Measurements from ENCODE around the gene SYTL3. TPM values are rescaled to one million over a fixed set of nuclear protein-coding genes. Genes with fewer than 3 reads are reported as not detected.

The SYTL3 gene
- total RNA-seq, 2 donors from 2014 or later: 0.58 to 0.79 TPM

DNA sequence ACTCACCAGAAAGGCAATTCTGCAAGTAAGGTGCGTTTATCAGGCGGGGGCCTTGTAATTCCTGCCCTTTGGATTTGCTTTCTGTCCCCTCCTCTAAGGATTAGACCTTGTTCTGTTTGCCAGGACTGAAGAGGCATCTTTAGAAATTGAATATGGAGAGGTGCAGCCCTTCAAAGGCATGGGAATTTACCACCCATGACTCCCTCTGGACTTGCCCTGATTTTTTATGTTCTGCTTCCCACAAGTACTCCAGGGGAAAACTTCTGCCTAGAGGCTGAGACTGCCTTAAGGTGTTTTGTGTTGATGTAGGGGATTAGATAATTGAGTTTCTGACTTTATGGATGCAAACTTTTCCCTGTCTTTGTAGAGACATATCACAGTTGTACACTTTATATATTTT is 30.2 kb downstream of the SYTL3 start:
- peaks cover 1% of the 10 kb centered on the region for H3K9me3 Mint-ChIP-seq
- H3K9ac ChIP-seq (ENCODE audit: extremely low read depth, low read length, poor library complexity, severe bottlenecking): no peak overlapping the region
- no peak overlapping the region for H3K27ac ChIP-seq (ENCODE audit: low read depth, low read length)
- no peaks in the 10 kb centered on the region for H3K36me3 ChIP-seq (ENCODE audit: control insufficient read depth, insufficient read depth, low read length)
- H3K4me3 ChIP-seq (ENCODE audit: low read length): no peak overlapping the region
- no peaks in the 10 kb centered on the region for H3K4me1 ChIP-seq (ENCODE audit: control insufficient read depth, insufficient read depth, low read length)
- H3K27me3 Mint-ChIP-seq (ENCODE audit: insufficient read depth): no peaks in the 10 kb centered on the region
- 97 to 100% methylated on average over 2 of the region's 2 CpGs for WGBS, 2 experiments (ENCODE audit: insufficient coverage in 1 of 2, insufficient read length in 1 of 2)
- H3K4me1 Mint-ChIP-seq: peaks cover 3% of the 10 kb centered on the region
- H3K27ac Mint-ChIP-seq: no peak overlapping the region
- H3K27me3 ChIP-seq (ENCODE audit: control insufficient read depth, insufficient read depth, low read length, poor library complexity, severe bottlenecking): peaks cover 10% of the 10 kb centered on the region
- H3K9me3 ChIP-seq (ENCODE audit: control insufficient read depth, low read length): no peaks in the 10 kb centered on the region
- no peaks in the 10 kb centered on the region for H3K36me3 Mint-ChIP-seq (ENCODE audit: low read depth)
- no peak for DNase-seq
- TF ChIP-seq, protein P1, sequence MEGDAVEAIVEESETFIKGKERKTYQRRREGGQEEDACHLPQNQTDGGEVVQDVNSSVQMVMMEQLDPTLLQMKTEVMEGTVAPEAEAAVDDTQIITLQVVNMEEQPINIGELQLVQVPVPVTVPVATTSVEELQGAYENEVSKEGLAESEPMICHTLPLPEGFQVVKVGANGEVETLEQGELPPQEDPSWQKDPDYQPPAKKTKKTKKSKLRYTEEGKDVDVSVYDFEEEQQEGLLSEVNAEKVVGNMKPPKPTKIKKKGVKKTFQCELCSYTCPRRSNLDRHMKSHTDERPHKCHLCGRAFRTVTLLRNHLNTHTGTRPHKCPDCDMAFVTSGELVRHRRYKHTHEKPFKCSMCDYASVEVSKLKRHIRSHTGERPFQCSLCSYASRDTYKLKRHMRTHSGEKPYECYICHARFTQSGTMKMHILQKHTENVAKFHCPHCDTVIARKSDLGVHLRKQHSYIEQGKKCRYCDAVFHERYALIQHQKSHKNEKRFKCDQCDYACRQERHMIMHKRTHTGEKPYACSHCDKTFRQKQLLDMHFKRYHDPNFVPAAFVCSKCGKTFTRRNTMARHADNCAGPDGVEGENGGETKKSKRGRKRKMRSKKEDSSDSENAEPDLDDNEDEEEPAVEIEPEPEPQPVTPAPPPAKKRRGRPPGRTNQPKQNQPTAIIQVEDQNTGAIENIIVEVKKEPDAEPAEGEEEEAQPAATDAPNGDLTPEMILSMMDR (conservative IDR thresholded peaks at IDR 0.05): no peak
- no peak overlapping the region for H3K4me3 Mint-ChIP-seq

DNA sequence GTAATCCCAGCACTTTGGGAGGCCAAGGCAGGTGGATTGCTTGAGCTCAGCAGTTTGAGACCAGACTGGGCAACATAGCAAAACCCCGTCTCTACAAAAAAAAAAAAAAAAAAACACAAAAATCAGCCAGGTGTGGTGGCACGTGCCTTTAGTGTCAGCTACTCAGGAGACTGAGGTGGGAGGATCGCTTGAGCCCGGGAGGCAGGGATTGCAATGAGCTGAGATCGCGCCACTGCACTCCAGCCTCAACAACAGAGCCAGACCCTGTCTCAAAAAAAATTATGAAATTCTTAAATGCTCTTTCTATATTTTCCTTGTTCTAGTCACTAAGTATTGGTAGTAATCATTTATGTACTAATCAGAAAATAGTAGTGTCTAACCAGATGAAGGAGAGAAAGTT is 30.6 kb downstream of the SYTL3 start:
- H3K27ac Mint-ChIP-seq: no peak overlapping the region
- Histone ChIP-seq H3K27ac (ENCODE audit: low read depth, low read length) (no peak overlapping the region), H3K9me3 (ENCODE audit: control insufficient read depth, low read length) (no peaks in the 10 kb centered on the region), H3K4me1 (ENCODE audit: control insufficient read depth, insufficient read depth, low read length) (no peaks in the 10 kb centered on the region), H3K4me3 (ENCODE audit: low read length) (no peak overlapping the region), H3K9ac (ENCODE audit: extremely low read depth, low read length, poor library complexity, severe bottlenecking) (no peak overlapping the region), H3K27me3 (ENCODE audit: control insufficient read depth, insufficient read depth, low read length, poor library complexity, severe bottlenecking) (peaks cover 11% of the 10 kb centered on the region), H3K36me3 (ENCODE audit: control insufficient read depth, insufficient read depth, low read length) (no peaks in the 10 kb centered on the region)
- DNase-seq: no peak
- WGBS, 2 experiments (ENCODE audit: insufficient coverage in 1 of 2, insufficient read length in 1 of 2): 95% methylated on average over 6 of the region's 6 CpGs; no CpG with 5 or more reads in 1 of the 2 experiments
- no peaks in the 10 kb centered on the region for H3K27me3 Mint-ChIP-seq (ENCODE audit: insufficient read depth)
- H3K4me3 Mint-ChIP-seq: no peak overlapping the region
- no peaks in the 10 kb centered on the region for H3K4me1 Mint-ChIP-seq
- TF ChIP-seq, protein P1 (conservative IDR thresholded peaks at IDR 0.05): no peak
- no peaks in the 10 kb centered on the region for H3K36me3 Mint-ChIP-seq (ENCODE audit: low read depth)
- peaks cover 1% of the 10 kb centered on the region for H3K9me3 Mint-ChIP-seq

DNA sequence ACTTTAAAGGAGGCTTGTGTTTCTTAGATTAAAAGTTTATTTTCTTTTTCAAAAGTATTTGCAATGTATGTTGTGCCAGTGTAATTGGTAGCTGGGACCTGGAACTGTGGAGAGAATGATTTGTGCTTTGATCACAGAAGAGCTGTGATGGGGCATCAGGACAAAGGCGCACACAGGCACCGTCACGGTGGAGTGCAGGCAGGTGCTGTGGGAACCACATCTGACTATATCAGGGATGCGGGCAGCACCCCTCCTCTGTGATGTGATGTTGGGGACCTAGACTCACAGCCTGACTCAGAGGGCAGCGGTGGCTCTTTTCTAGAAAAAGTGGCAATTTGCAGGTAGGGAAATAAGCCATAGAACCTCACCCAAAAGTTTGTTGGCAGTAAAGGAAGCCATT is 34.5 kb downstream of the SYTL3 start:
- peaks cover 26% of the 10 kb centered on the region for H3K27me3 ChIP-seq (ENCODE audit: control insufficient read depth, insufficient read depth, low read length, poor library complexity, severe bottlenecking)
- WGBS, 2 experiments (ENCODE audit: insufficient coverage in 1 of 2, insufficient read length in 1 of 2): 86 to 94% methylated on average over 1 to 5 of the region's 5 CpGs
- no peak overlapping the region for H3K4me3 Mint-ChIP-seq
- H3K4me1 Mint-ChIP-seq: peaks cover 11% of the 10 kb centered on the region
- H3K4me3 ChIP-seq (ENCODE audit: low read length): no peak overlapping the region
- peaks cover 11% of the 10 kb centered on the region for H3K27me3 Mint-ChIP-seq (ENCODE audit: insufficient read depth)
- H3K9me3 Mint-ChIP-seq: no peaks in the 10 kb centered on the region
- no peaks in the 10 kb centered on the region for H3K36me3 Mint-ChIP-seq (ENCODE audit: low read depth)
- no peaks in the 10 kb centered on the region for H3K9me3 ChIP-seq (ENCODE audit: control insufficient read depth, low read length)
- H3K36me3 ChIP-seq (ENCODE audit: control insufficient read depth, insufficient read depth, low read length): no peaks in the 10 kb centered on the region
- TF ChIP-seq, protein P1 (conservative IDR thresholded peaks at IDR 0.05): no peak
- no peak overlapping the region for H3K27ac Mint-ChIP-seq
- H3K27ac ChIP-seq (ENCODE audit: low read depth, low read length): no peak overlapping the region
- H3K4me1 ChIP-seq (ENCODE audit: control insufficient read depth, insufficient read depth, low read length): peaks cover 6% of the 10 kb centered on the region
- DNase-seq: no peak
- no peak overlapping the region for H3K9ac ChIP-seq (ENCODE audit: extremely low read depth, low read length, poor library complexity, severe bottlenecking)

Data from endodermal cell (in vitro differentiated cells).